T-cell (primary cell): ENCODE results near the gene RANGRF. TPM values are rescaled to one million over a fixed set of nuclear protein-coding genes. Genes with fewer than 3 reads are reported as not detected.

Experiments used
- ATAC-seq, 4 experiments: fragments of 200-7000 bp in 3 of 4; fragments of 150-1000 bp in 1 of 4; cut with Tn5 transposase; replicated peaks in 1 of 4; 1 replicate in 3 of 4; 2 replicates in 1 of 4; pipeline ENCODE4 v1.10.0; 2021; ENCODE audit warnings: moderate library complexity in 3 of 4, mild to moderate bottlenecking in 2 of 4, moderate number of reproducible peaks in 1 of 4
- CTCF ChIA-PET, 2 donors: fragments of 300-600 bp; sonication (Branson Sonifier 250); formaldehyde crosslinking; loops; one replicate each; lab custom pipeline; 2022; ENCODE audit warnings: antibody characterized with exemption in 2 of 2; lab: Charles Lee
- POLR2A ChIA-PET, 2 donors: fragments of 300-600 bp; sonication (Branson Sonifier 250); formaldehyde crosslinking; loops; one replicate each; lab custom pipeline; 2022; ENCODE audit warnings: antibody characterized with exemption in 2 of 2; lab: Charles Lee
- DNase-seq, 35 experiments: peaks; one replicate each; pipeline versions ENCODE4 v3.0.0 to v3.0.0-alpha.2; 2013 to 2023
- H3K27ac ChIP-seq: one replicate; pipeline ENCODE4 v1.5.1; 2013; ENCODE audit warnings: low read length
- H3K27me3 ChIP-seq, 2 experiments: replicated peaks in 1 of 2; 1 replicate in 1 of 2; 2 replicates in 1 of 2; pipeline versions ENCODE4 v1.6.1 to v1.7.0; 2013; ENCODE audit warnings: low read length in 1 of 2, mixed read lengths in 1 of 2; ENCODE audit not compliant: control insufficient read depth in 2 of 2, insufficient read depth in 2 of 2; ENCODE audit errors: extremely low read depth in 1 of 2
- H3K36me3 ChIP-seq, 2 donors: 1 replicate in 1 of 2; 2 replicates in 1 of 2; pipeline versions ENCODE4 v1.6.1 to v1.7.0; 2013; ENCODE audit warnings: low read length in 1 of 2; ENCODE audit not compliant: control insufficient read depth in 2 of 2, insufficient read depth in 1 of 2; ENCODE audit errors: extremely low read depth in 1 of 2
- H3K4me1 ChIP-seq, 2 experiments: 1 replicate in 1 of 2; 2 replicates in 1 of 2; pipeline versions ENCODE4 v1.6.1 to v1.7.0; 2013; ENCODE audit warnings: low read length in 2 of 2, mixed read lengths in 1 of 2; ENCODE audit not compliant: insufficient read depth in 2 of 2, control insufficient read depth in 1 of 2; ENCODE audit errors: extremely low read depth in 1 of 2
- H3K4me3 ChIP-seq, 2 donors: 1 replicate in 1 of 2; 2 replicates in 1 of 2; pipeline versions ENCODE4 v1.5.1 to v1.7.0; 2013; ENCODE audit warnings: mild to moderate bottlenecking in 2 of 2, low read length in 1 of 2, moderate library complexity in 1 of 2; ENCODE audit not compliant: control insufficient read depth in 1 of 2; ENCODE audit errors: extremely low read depth in 1 of 2
- H3K9me3 ChIP-seq: 2 replicates; pipeline ENCODE4 v1.7.0; 2013
- H3K27ac Mint-ChIP-seq, 2 donors: one replicate each; pipeline ENCODE4 v1.8.0; 2020 to 2021; ENCODE audit warnings: mild to moderate bottlenecking in 2 of 2, mixed read lengths in 2 of 2
- H3K27me3 Mint-ChIP-seq, 2 donors: one replicate each; pipeline ENCODE4 v1.8.0; 2021 to 2022; ENCODE audit warnings: mixed read lengths in 2 of 2
- H3K36me3 Mint-ChIP-seq: one replicate; pipeline ENCODE4 v1.8.0; 2021; ENCODE audit warnings: mixed read lengths
- H3K4me1 Mint-ChIP-seq, 3 donors: one replicate each; pipeline ENCODE4 v1.8.0; 2020 to 2022; ENCODE audit warnings: mixed read lengths in 3 of 3, mild to moderate bottlenecking in 1 of 3
- H3K4me3 Mint-ChIP-seq, 3 donors: one replicate each; pipeline ENCODE4 v1.8.0; 2020 to 2022; ENCODE audit warnings: mild to moderate bottlenecking in 3 of 3, mixed read lengths in 3 of 3, moderate library complexity in 3 of 3
- H3K9me3 Mint-ChIP-seq, 3 donors: one replicate each; pipeline ENCODE4 v1.8.0; 2020 to 2022; ENCODE audit warnings: mixed read lengths in 3 of 3
- WGBS: methylation state at CpG from one replicate; pipeline ENCODE4 v1.1.5; 2013; ENCODE audit warnings: missing lambda C conversion rate; ENCODE audit not compliant: insufficient coverage; 5-methylcytosine and 5-hydroxymethylcytosine counted together
- total RNA-seq, 35 experiments: library from RNA in 6 of 35; stranded (reverse) in 6 of 35; fragments of 120-200 nt in 1 of 35; gene quantifications; one replicate each; pipeline versions ENCODE4 v1.2.1 to v1.2.4 and lab custom pipeline; 2013 to 2026

Gene RANGRF
- total RNA-seq, 5 donors from 2014 or later (not counting 1 experiment from before 2014, with no cell fraction given): 29.0 to 41.8 (median 40.9) TPM

DNA sequence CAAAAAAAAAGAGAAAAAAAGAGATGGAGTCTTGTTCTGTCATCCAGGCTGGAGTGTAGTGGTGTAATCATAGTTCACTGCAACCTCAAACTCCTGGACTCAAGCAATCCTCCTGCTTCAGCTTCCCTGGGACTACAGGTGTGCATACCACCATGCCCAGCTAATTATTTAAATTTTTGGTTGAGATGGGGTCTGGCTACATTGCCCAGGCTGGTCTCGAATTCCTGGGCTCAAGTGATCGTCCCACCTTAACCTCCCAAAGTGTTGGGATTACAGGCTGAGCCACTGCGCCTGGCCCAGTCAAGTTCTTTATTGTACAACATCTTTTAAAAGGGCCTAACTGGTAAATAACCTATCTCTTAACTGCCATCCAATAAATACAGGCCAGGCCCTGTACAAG, 6.1 kb upstream of the RANGRF start:
- ChIA-PET CTCF (interaction anchor here in 1 of 2 donors (1.1 kb wide), 1 partner anchor 13 kb away, joined by 5 read pairs; the partner anchor contains the start of gene SLC25A35), POLR2A (no interaction called here)
- H3K27ac ChIP-seq: no peak overlapping the region
- Mint-ChIP-seq H3K27ac (no peak overlapping the region), H3K9me3 (no peaks in the 10 kb centered on the region), H3K4me3 (no peak overlapping the region), H3K36me3 (no peaks in the 10 kb centered on the region), H3K4me1 (peaks cover 5 to 25% (median 10%) of the 10 kb centered on the region in 3 donors), H3K27me3 (no peaks in the 10 kb centered on the region)
- H3K9me3 ChIP-seq: no peaks in the 10 kb centered on the region
- DNase-seq (no peak), ATAC-seq (no peak)
- H3K4me3 ChIP-seq: no peak overlapping the region
- H3K4me1 ChIP-seq: peaks cover 4 to 17% of the 10 kb centered on the region in 2 experiments
- WGBS: 80% methylated on average over 2 of the region's 3 CpGs
- no peaks in the 10 kb centered on the region for H3K27me3 ChIP-seq
- no peaks in the 10 kb centered on the region for H3K36me3 ChIP-seq

DNA sequence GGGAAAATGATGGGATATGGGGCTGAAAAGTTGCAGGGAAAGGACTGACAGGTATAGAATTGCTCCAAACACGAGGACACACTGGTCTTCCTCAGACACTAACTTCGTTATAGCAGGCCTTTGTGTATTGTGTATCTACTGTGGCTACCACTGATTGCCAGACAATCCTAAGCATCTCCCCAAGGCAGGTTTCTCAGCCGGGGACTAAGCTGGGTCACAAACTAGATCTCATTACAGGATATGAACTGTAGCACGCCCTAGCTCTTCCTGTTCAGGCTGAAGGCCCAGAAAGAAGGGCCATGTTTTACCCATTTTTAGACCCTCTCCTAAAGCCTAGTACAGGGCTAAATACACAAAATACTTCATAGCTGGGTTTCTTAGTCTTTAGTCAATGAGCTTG, 5.1 kb upstream of the RANGRF start:
- H3K36me3 Mint-ChIP-seq: no peaks in the 10 kb centered on the region
- no peaks in the 10 kb centered on the region for H3K27me3 ChIP-seq
- H3K9me3 ChIP-seq: no peaks in the 10 kb centered on the region
- CTCF ChIA-PET: interaction anchor here in 1 of 2 donors (0.6 to 1.1 kb wide), 4 partner anchors 90 to 596 kb away, joined by 3 to 10 read pairs (median 6); partner anchors contain the start of gene TP53
- H3K27me3 Mint-ChIP-seq: no peaks in the 10 kb centered on the region
- no peak overlapping the region for H3K4me3 Mint-ChIP-seq
- H3K4me3 ChIP-seq: no peak overlapping the region
- H3K9me3 Mint-ChIP-seq: no peaks in the 10 kb centered on the region
- DNase-seq: no peak
- no peak for ATAC-seq
- H3K36me3 ChIP-seq: no peaks in the 10 kb centered on the region
- POLR2A ChIA-PET: interaction anchor here in 1 of 2 donors (0.7 kb wide), 1 partner anchor 11 kb away, joined by 5 read pairs; no protein-coding TSS in a partner anchor
- H3K27ac Mint-ChIP-seq: peak overlapping the region; percentile 52 to 70
- peaks cover 8 to 23% of the 10 kb centered on the region in 2 experiments for H3K4me1 ChIP-seq
- 57% methylated on average over 2 of the region's 4 CpGs for WGBS
- H3K4me1 Mint-ChIP-seq: peaks cover 15 to 34% (median 19%) of the 10 kb centered on the region in 3 donors
- H3K27ac ChIP-seq: peak overlapping the region; percentile 34

DNA sequence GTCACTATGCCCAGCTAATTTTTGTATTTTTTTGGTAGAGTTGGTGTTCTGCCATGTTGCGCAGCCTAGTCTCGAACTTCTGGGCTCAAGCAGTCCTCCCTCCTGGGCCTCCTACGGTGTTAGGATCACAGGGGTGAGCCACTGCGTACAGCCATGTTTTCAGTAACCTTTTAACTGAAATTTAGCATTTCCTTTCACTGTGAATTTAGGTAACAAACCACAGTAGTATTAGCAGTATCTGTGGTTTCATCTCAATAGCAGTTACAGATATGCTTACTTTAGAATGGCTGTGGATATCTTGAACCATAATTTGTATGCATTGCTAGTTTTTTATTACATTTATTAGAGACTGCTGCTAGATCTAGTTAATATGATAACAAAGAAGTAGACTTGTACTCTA, 4.3 kb upstream of the RANGRF start:
- ChIA-PET CTCF (interaction anchor here in 1 of 2 donors (0.6 to 1.1 kb wide), 3 partner anchors 123 to 597 kb away, joined by 3 to 5 read pairs (median 4); partner anchors contain the start of gene TP53), POLR2A (no interaction called here)
- Mint-ChIP-seq H3K27me3 (no peaks in the 10 kb centered on the region), H3K9me3 (no peaks in the 10 kb centered on the region), H3K4me1 (peaks cover 21 to 40% (median 23%) of the 10 kb centered on the region in 3 donors), H3K36me3 (no peaks in the 10 kb centered on the region), H3K4me3 (no peak overlapping the region), H3K27ac (peak overlapping the region; percentile 69 to 82)
- peak overlapping the region; percentile 34 for H3K27ac ChIP-seq
- H3K4me3 ChIP-seq: no peak overlapping the region
- no peaks in the 10 kb centered on the region for H3K27me3 ChIP-seq
- no peaks in the 10 kb centered on the region for H3K36me3 ChIP-seq
- no peaks in the 10 kb centered on the region for H3K9me3 ChIP-seq
- peaks cover 9 to 25% of the 10 kb centered on the region in 2 experiments for H3K4me1 ChIP-seq
- ATAC-seq (no peak), DNase-seq (no peak)
- no CpG with 5 or more reads among the region's 4 CpGs for WGBS

DNA sequence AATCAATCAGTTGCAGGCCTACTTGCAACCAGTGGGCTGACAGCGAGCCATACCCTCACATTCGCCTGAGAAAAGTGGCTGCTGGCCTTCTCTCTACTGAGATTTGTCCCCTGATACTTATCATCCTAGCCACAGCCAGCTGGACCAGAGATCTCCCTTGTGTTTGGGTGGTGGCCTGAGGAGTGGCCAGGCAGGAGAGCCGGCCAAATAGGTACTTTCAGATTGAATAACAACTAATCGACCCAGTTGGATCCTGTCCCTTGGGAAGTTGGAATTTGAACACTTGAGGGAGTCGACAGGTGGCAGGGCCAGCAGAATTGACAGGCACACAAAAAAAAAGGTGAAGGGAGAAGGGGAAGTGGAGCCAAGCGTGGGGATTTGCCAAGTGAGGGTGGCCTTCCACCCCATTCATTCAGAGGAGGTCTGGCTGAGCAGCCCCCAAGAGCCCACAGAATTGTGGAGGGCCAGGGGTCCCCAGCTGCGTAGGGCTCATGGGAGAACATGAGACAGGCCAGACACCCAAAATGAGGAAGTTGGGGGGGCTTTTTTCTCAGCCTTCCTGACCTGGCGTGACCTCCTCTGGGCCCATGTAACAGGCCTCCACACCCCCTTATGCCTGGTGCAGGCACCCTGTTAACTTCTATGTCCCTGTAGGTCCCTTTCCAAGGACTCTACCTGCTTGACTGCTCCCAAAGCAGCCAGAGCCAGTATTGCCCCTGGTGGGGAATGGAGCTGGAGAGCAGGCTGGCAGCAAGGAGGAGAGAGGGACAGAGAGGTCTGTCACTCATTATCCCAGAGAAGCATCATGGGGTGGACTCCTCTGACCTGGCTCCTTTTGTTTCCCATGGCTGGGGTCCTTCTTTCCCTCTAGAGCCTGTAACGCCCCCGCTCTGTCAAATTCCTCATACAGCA, 2.9 kb upstream of the RANGRF start:
- peaks cover 35 to 54% (median 37%) of the 10 kb centered on the region in 3 donors for H3K4me1 Mint-ChIP-seq
- Histone ChIP-seq H3K36me3 (peaks cover 0 to 3% of the 10 kb centered on the region in 2 donors), H3K4me3 (no peak overlapping the region), H3K9me3 (no peaks in the 10 kb centered on the region), H3K27ac (no peak overlapping the region), H3K4me1 (peaks cover 13 to 39% of the 10 kb centered on the region in 2 experiments), H3K27me3 (no peaks in the 10 kb centered on the region)
- ATAC-seq: no peak
- H3K36me3 Mint-ChIP-seq: no peaks in the 10 kb centered on the region
- no peak overlapping the region for H3K4me3 Mint-ChIP-seq
- WGBS: 79% methylated on average over 2 of the region's 10 CpGs
- no peaks in the 10 kb centered on the region for H3K27me3 Mint-ChIP-seq
- ChIA-PET POLR2A (interaction anchor here in 1 of 2 donors (0.5 kb wide), 1 partner anchor 38 kb away, joined by 4 read pairs; the partner anchor contains the start of gene CTC1), CTCF (interaction anchor here in 1 of 2 donors (1.2 kb wide), 1 partner anchor 10 kb away, joined by 3 read pairs; the partner anchor contains the start of gene SLC25A35)
- H3K27ac Mint-ChIP-seq: no peak overlapping the region
- DNase-seq: no peak
- no peaks in the 10 kb centered on the region for H3K9me3 Mint-ChIP-seq

DNA sequence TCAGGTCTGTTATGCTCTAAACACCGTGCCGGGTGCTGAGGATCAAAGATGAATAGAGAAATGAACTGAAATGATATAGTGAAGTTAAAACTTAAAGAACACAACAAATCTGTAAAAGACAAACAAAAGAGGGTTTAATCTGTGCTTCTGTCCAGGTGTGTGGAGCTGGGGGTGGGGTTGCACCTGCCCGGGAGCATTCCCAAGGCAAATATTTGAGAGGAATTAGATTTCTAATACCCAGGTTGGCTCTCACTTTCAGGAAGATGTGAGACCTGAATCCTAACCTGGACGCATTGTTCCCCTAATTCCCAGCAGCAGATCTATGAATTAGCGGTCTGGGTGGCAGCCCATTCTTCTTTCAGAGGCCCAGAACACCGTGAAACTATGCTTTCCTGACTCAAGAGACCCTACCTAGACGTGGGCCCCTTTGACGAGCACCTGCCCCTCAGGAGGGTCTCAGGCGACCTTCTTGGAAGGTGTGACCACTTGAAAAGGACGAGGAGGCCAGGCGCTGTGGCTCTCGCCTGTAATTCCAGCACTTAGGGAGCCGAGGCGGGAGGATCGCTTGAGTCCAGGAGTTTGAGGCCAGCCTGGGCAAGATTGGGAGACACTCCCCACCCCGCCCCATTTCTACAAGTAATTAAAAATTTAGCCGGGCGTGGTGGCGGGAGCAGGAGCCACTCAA, 677 bp upstream of the RANGRF start:
- peaks cover 39 to 60% (median 44%) of the 10 kb centered on the region in 3 donors for H3K4me1 Mint-ChIP-seq
- H3K27me3 ChIP-seq: no peaks in the 10 kb centered on the region
- no peak for DNase-seq
- no peaks in the 10 kb centered on the region for H3K9me3 Mint-ChIP-seq
- H3K9me3 ChIP-seq: no peaks in the 10 kb centered on the region
- H3K36me3 ChIP-seq: peaks cover 0 to 3% of the 10 kb centered on the region in 2 donors
- peak overlapping the region; percentile 90 for H3K27ac ChIP-seq
- no peaks in the 10 kb centered on the region for H3K36me3 Mint-ChIP-seq
- H3K4me3 Mint-ChIP-seq: peak overlapping the region; percentile 93 to 97 (median 94)
- ChIA-PET CTCF (interaction anchor here in 1 of 2 donors (0.9 to 1.2 kb wide), 3 partner anchors 40 to 227 kb away, joined by 3 to 5 read pairs (median 4); partner anchors contain the start of gene CTC1), POLR2A (interaction anchor here (0.6 to 1.4 kb wide), 2 partner anchors 9 to 39 kb away, joined by 3 to 4 read pairs; partner anchors contain the start of genes CTC1 (in 1 of the 2) and PFAS (in 1 of the 2))
- H3K27me3 Mint-ChIP-seq: no peaks in the 10 kb centered on the region
- 60% methylated on average over 7 of the region's 19 CpGs for WGBS
- H3K4me1 ChIP-seq: peaks cover 13 to 41% of the 10 kb centered on the region in 2 experiments
- peak overlapping the region; percentile 98 to 99 for H3K4me3 ChIP-seq
- no peak for ATAC-seq
- H3K27ac Mint-ChIP-seq: peak overlapping the region; percentile 96 to 97
